Loucy (cell line): Measurements from ENCODE around the gene CHST12.

Experiments
- CTCF ChIP-seq: fragments of 200-600 bp; sonication (generic); conservative IDR thresholded peaks from 2 replicates; pipeline ENCODE4 v1.5.1; 2014; ENCODE audit warnings: mild to moderate bottlenecking, antibody characterized with exemption, low read length
- EZH2phosphoT487 ChIP-seq: fragments of 200-600 bp; IDR thresholded peaks from 2 replicates; pipeline ENCODE4 v1.6.1; 2018; ENCODE audit warnings: antibody characterized with exemption, mild to moderate bottlenecking, moderate library complexity, borderline replicate concordance

GRCh38 chr7:2459674-2460073, 56.3 kb downstream of the CHST12 start:
- no peak for TF ChIP-seq CTCF
- TF ChIP-seq EZH2phosphoT487: no peak
